Adipose tissue (tissue), 3 donors: ENCODE results near the gene CDKL1. TPM values are rescaled to one million over a fixed set of nuclear protein-coding genes. Genes with fewer than 3 reads are reported as not detected.
"Not testable (repeated sequence)": the region's sequence is repeated elsewhere in the genome, so short reads cannot be mapped to it uniquely, and the experiment has no call there.

Experiments
- H3K27ac ChIP-seq: one replicate; pipeline ENCODE4 v1.5.1; 2013; ENCODE audit warnings: low read depth, low read length
- WGBS, 3 donors: extraction: QIAGEN DNeasy Blood & Tissue Kit; methylation state at CpG; one replicate each; pipeline ENCODE4 v1.1.7; 2013; 5-methylcytosine and 5-hydroxymethylcytosine counted together
- polyA plus RNA-seq, 3 donors: library from polyadenylated mRNA; stranded (reverse); fragments of 200-250 nt; gene quantifications; one replicate each; pipeline ENCODE4 v1.2.3, GENCODE V29; 2013
- donor health status: healthy with polysubstance abuse.
- donor health status: Bipolar disorder and iron deficiency.
- donor health status: healthy.

The CDKL1 gene
- polyA plus RNA-seq, 3 donors = 1.2 to 9.7 (median 5.0) TPM

DNA sequence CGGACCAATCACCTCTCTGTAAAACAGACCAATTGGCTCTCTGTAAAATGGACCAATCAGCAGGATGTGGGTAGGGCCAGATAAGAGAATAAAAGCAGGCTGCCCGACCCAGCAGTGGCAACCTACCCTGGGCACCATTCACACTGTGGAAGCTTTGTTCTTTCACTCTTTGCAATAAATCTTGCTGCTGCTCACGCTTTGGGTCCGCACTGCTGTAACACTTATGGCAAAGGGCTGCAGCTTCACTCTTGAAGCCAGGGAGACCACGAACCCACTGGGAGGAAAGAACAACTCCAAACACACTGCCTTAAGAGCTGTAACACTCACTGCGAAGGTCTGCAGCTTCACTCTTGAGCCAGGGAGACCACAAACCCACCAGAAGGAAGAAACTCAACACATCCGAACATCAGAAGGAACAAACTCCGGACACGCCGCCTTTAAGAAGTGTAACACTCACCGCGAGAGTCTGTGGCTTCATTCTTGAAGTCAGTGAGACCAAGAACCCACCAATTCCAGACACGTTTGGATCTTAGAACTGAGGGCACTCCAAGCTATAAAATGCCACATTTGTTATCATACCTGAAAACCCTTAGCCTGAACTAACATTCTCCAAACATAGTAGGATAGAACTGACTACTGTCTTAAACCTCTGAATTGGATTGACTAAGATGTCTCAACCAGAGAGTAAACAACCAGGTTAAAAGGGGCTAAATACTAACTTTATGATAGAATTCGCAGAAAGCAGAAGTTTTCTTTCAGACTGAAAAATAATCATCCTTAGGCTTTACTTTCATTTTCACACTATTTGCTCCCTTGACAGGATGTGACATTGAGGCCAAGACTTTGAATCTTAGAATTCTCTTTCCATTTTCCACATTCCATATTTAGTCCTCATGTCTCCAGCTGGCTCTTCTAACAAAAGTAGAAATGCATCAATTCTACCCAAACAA is 33.6 kb downstream of the CDKL1 start:
- WGBS, 3 donors = 51 to 86% (median 59%) methylated on average over 14 of the region's 14 CpGs
- no peak overlapping the region for H3K27ac ChIP-seq

GRCh38 chr14:50361473-50362403 is 34.9 kb downstream of the CDKL1 start:
- not testable (repeated sequence) for H3K27ac ChIP-seq
- 95 to 98% (median 97%) methylated on average over 28 to 36 of the region's 36 CpGs for WGBS, 3 donors

DNA sequence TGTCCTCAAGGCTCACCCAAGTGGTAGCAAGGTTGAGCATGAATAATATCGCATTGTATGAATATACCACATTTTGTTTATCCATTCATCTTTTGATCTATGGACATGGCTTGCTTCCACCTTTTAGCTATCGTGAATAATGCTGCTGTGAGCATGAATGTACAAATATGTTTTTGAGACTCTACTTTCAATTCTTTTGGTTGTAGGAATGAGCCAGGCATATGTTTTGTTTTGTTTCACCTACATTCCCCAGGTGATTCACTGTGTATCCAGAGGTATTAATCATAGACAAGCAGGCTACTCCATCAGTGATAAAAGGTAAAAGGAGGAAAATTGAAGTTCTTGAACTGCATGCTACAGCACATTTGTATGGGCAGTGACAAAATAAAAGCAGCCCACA is 35.8 kb downstream of the CDKL1 start:
- 86 to 92% (median 92%) methylated on average over 2 of the region's 2 CpGs for WGBS, 3 donors
- H3K27ac ChIP-seq = no peak overlapping the region

- H3K27ac ChIP-seq = no peak overlapping the region
- 84 to 95% (median 88%) methylated on average over 3 of the region's 3 CpGs for WGBS, 3 donors
Observed at GRCh38 chr14:50360093-50360492, 36.6 kb downstream of the CDKL1 start.

DNA sequence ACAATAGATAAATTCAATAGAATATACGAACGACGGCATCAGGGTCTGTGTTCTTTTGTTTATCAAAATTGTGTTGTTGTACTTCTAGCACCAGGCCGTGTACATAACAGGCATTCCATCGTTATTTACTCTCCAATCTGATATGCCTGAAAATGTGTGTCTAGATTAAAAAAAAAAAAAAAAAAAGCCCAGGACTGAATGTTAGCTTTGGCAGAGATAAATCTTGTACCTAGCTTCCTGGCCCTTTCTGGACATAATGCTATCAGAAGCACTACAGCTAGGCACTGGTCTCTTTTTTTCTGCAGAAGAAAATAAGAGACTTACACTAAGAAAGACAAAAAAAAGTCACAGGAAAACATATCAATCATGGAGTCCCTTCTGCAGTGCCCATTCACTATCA is 37.0 kb downstream of the CDKL1 start:
- WGBS, 3 donors = 40 to 97% (median 86%) methylated on average over 5 of the region's 5 CpGs
- H3K27ac ChIP-seq = no peak overlapping the region

GRCh38 chr14:50357753-50358395 is 38.8 kb downstream of the CDKL1 start:
- H3K27ac ChIP-seq = no peak overlapping the region
- WGBS, 3 donors = 91 to 98% (median 95%) methylated on average over 4 of the region's 4 CpGs

- WGBS, 3 donors = 75 to 91% (median 84%) methylated on average over 6 of the region's 6 CpGs
- H3K27ac ChIP-seq = no peak overlapping the region
Observed at GRCh38 chr14:50357124-50357523, 39.6 kb downstream of the CDKL1 start.

DNA sequence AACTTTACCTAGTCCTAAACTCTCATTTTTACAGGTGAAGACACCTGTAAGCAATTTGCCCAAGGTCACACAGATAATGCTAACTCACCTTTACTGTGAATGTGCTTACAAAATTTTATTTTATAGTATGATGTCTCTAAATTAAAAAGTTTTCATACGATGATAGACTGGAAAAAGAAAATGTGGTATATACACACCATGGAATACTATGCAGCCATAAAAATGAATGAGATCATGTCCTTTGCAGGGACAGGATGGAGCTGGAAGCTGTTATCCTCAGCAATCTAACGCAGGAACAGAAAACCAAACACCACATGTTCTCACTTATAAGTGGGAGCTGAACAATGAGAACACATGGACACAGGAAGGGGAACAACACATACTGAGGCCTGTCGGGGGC is 40.4 kb downstream of the CDKL1 start:
- not testable (repeated sequence) for H3K27ac ChIP-seq

DNA sequence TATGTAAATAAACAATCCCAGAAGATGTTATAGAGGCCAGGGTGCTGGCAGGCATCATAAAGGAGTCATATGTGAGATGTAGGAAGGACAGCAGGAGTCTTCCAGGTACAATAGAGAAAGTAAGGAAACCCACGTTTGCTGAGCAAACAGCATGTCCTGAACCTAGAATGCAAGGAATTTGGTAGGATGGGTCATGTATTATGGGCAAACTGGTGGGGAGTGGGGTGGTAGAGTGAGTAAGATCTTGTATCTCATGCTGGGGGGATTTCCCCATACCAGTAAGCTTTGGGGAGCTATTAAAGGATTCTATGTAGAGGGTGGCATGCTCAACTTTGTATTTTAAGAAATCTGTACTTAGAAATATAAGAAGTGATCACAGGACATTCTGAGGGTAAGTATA is 41.0 kb downstream of the CDKL1 start:
- H3K27ac ChIP-seq = no peak overlapping the region
- 89 to 100% (median 91%) methylated on average over 1 of the region's 1 CpG for WGBS, 3 donors

More for the DNA sequence above, 40.4 kb downstream of the CDKL1 start:
- 77 to 88% (median 81%) methylated on average over 3 of the region's 3 CpGs for WGBS, 3 donors

DNA sequence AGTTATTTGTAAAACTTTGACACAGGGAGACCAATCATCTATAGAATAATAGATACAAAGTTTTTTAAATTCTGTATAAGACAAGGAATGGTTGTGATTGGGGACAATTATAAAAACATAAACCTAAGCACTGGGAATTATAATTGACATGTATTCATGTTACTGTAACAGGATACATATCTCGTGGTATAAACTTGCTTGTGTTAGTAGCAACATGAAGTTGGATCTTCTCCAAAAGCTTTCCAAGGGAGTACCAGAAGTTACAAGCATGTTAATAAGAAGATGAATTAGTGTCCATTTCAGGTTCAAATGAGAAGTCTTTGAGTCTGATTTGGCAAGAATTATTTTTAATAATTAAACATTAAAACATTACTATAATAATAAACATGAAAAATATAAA is 42.2 kb downstream of the CDKL1 start:
- H3K27ac ChIP-seq = no peak overlapping the region
- 25 to 84% (median 63%) methylated on average over 1 of the region's 1 CpG for WGBS, 3 donors

- 79 to 86% (median 85%) methylated on average over 4 of the region's 4 CpGs for WGBS, 3 donors
- H3K27ac ChIP-seq = no peak overlapping the region
Observed at GRCh38 chr14:50353126-50353525, 43.6 kb downstream of the CDKL1 start.

DNA sequence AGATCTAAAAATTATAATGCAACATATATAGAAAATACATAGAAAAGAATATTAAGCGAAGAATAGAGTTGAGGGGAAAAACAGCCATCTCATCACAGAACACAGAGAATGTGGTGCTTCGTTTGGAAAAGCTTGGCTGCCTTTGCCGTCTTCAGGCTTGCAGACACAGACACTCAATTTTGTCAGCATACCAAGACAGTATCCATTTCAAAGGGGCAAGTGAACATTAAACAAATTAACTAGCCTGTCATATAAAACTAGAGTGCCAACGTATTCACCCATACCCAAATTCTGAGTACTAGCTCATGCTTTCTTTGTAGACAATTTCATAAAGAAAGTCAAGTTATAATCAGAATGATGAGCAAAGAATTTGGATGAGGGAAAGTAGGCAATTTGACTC is 44.1 kb downstream of the CDKL1 start:
- 75 to 88% (median 82%) methylated on average over 4 of the region's 4 CpGs for WGBS, 3 donors
- no peak overlapping the region for H3K27ac ChIP-seq

GRCh38 chr14:50350975-50351374 is 45.7 kb downstream of the CDKL1 start:
- no peak overlapping the region for H3K27ac ChIP-seq
- WGBS, 3 donors = 56 to 84% (median 63%) methylated on average over 2 of the region's 2 CpGs

- no peak overlapping the region for H3K27ac ChIP-seq
Observed at GRCh38 chr14:50348933-50349332, 47.7 kb downstream of the CDKL1 start.

GRCh38 chr14:50347521-50347920 is 49.2 kb downstream of the CDKL1 start:
- WGBS, 3 donors = 45 to 93% (median 88%) methylated on average over 1 of the region's 1 CpG
- H3K27ac ChIP-seq = no peak overlapping the region

DNA sequence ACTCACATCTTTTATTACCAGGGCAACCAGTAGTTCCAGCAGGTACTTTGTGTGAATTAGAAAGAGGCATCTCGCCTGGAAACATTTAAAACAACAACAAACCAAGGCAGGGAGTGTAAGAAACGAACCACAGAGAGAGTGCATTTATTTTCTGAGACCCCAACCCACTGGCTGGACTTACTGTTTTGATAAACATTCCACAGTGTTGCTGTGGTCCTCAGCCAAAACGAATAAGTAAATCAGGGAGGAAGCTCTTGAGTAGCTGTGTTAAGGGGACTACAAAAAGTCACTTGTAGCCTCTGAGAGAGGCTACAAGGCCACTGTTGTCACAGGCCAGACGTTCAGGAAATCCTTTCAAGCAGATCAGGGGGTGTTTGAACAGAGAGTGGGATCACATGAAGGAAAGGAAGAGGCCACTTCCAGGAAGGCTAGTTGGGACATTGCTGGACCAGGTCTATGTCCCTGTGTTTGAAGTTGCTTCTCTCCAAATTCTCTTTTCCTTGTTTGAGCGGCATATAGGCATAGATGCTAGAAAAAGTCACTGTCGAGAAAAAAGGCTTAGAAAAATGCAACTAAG is 50.7 kb downstream of the CDKL1 start:
- H3K27ac ChIP-seq = no peak overlapping the region
- 61 to 65% (median 62%) methylated on average over 6 of the region's 6 CpGs for WGBS, 3 donors

DNA sequence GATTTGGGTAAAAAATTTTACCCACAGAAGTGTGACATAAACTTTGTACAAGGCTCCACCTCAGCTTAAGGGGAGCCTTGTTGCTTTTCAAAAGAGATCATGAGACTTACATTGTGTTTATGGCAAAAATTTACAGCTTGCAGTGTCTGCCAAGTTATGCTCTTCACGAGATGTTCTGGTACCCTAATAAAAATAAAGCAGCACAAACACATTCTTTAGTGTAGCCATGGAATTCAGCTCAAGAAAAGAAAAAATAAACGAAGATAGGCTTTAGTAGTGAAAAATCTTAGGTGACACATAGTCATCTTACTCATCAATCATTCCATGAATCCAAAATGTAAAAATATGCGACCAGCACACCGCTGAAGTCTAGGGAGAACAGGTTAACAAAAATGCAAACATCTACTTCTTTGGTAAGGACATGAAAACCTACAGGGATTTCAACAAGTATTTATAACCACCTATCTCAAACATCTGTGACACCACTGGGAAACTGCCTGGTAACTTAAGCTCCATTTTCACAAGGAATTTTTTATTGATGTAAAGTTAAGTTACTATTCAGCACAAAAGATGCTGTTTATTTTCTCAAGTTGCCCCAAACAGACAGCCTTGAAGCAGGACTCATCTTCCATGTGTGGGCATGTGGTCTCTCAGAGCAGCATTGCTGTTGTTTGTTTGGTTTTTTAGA is 51.7 kb downstream of the CDKL1 start:
- no peak overlapping the region for H3K27ac ChIP-seq
- WGBS, 3 donors = 73 to 77% (median 74%) methylated on average over 4 of the region's 4 CpGs
